Panc1 (cell line): ENCODE measurements around the gene FXYD3. TPM values are rescaled to one million over a fixed set of nuclear protein-coding genes. Genes with fewer than 3 reads are reported as not detected.

ENCODE experiments used
- ATAC-seq: fragments of 200-7000 bp; cut with Tn5 transposase; 2 replicates; pipeline ENCODE4 v1.9.1; 2020; ENCODE audit warnings: mild to moderate bottlenecking, moderate library complexity
- BruUV-seq: library from RNA; stranded (reverse); fragments of 400-500 nt; replicated peaks from 2 replicates; lab custom pipeline; 2021; lab: Mats Ljungman, UMichigan
- CTCF ChIA-PET: fragments of 300-600 bp; sonication (Branson Sonifier 250); formaldehyde crosslinking; loops from one replicate; lab custom pipeline; 2022; ENCODE audit warnings: antibody characterized with exemption; lab: Charles Lee
- POLR2A ChIA-PET: fragments of 300-600 bp; sonication (Branson Sonifier 250); formaldehyde crosslinking; loops from one replicate; lab custom pipeline; 2022; ENCODE audit warnings: antibody characterized with exemption; lab: Charles Lee
- DNase-seq: peaks from one replicate; pipeline ENCODE4 v3.0.0-alpha.2; 2010; ENCODE audit warnings: low read depth, low spot score
- H3K27ac ChIP-seq: 2 replicates; pipeline ENCODE4 v1.5.1; 2011; ENCODE audit warnings: mild to moderate bottlenecking, low read length, inconsistent platforms
- H3K27me3 ChIP-seq: fragments of 200-500 bp; sonication (Bioruptor generic); 2 replicates; pipeline ENCODE4 v1.6.0; 2014; ENCODE audit warnings: low read length, inconsistent platforms; ENCODE audit not compliant: control insufficient read depth, insufficient read depth
- H3K36me3 ChIP-seq: fragments of 200-500 bp; sonication (Bioruptor generic); 2 replicates; pipeline ENCODE4 v1.5.1; 2014; ENCODE audit warnings: inconsistent platforms, mild to moderate bottlenecking, low read length, moderate library complexity; ENCODE audit not compliant: control insufficient read depth, insufficient read depth
- H3K4me1 ChIP-seq: 2 replicates; pipeline ENCODE4 v1.5.1; 2011; ENCODE audit warnings: inconsistent platforms, mild to moderate bottlenecking, low read length, moderate library complexity; ENCODE audit not compliant: control insufficient read depth, insufficient read depth
- H3K4me3 ChIP-seq, 2 experiments: 2 replicates each; pipeline ENCODE4 v1.5.1; 2011 to 2012; ENCODE audit warnings: low read depth in 2 of 2, low read length in 2 of 2, mild to moderate bottlenecking in 2 of 2, inconsistent platforms in 1 of 2, moderate library complexity in 1 of 2
- H3K9me3 ChIP-seq: fragments of 200-500 bp; sonication (Bioruptor generic); 2 replicates; pipeline ENCODE4 v1.5.1; 2014; ENCODE audit warnings: low read depth, mild to moderate bottlenecking, inconsistent platforms, low read length, moderate library complexity; ENCODE audit not compliant: control insufficient read depth, insufficient read depth
- CTCF ChIP-seq: fragments of 450-650 bp; IDR thresholded peaks from 2 replicates; pipeline ENCODE4 v1.5.1; 2017; ENCODE audit warnings: mild to moderate bottlenecking
- POLR2AphosphoS5 ChIP-seq: IDR thresholded peaks from 2 replicates; pipeline ENCODE4 v1.6.1; 2012; ENCODE audit warnings: mild to moderate bottlenecking, low read depth, low read length, moderate library complexity
- REST ChIP-seq, 2 experiments: IDR thresholded peaks; 2 replicates each; pipeline ENCODE4 v1.6.1; 2011 to 2012; ENCODE audit warnings: low read depth in 2 of 2, control low read depth in 1 of 2, low read length in 1 of 2, mild to moderate bottlenecking in 1 of 2, moderate library complexity in 1 of 2; ENCODE audit not compliant: insufficient read depth in 1 of 2
- SIN3A ChIP-seq: IDR thresholded peaks from 2 replicates; pipeline ENCODE4 v1.6.1; 2012; ENCODE audit warnings: low read depth, mild to moderate bottlenecking, low read length, moderate library complexity, borderline replicate concordance; ENCODE audit not compliant: insufficient read depth
- TCF7L2 ChIP-seq: IDR thresholded peaks from 2 replicates; pipeline ENCODE4 v1.6.1; 2011; ENCODE audit warnings: mild to moderate bottlenecking, low read depth, low read length, inconsistent platforms
- in situ Hi-C: cut with HindIII; loops from 2 replicates; pipeline ENCODE4 v1.10.0; 2016; ENCODE audit warnings: low sequenced_read_pairs, low pct_unique_long_range_greater_than_20kb
- intact Hi-C: fragments of 100-400 bp; cut with micrococcal nuclease; formaldehyde crosslinking; loops from one replicate; pipeline ENCODE4 v1.10.0; 2022; ENCODE audit not compliant: unreplicated experiment
- total RNA-seq: library from RNA; stranded (reverse); gene quantifications from one replicate; pipeline ENCODE4 v1.2.1, GENCODE V29; 2021; ENCODE audit not compliant: unreplicated experiment

Gene FXYD3
- total RNA-seq, 1 experiment from 2014 or later, result not detected

- intact Hi-C loops, result no loop called here
- ChIA-PET CTCF (no interaction called here), POLR2A (interaction anchor here (0.7 kb wide), 1 partner anchor 824 kb away, joined by 3 read pairs; no protein-coding TSS in a partner anchor)
- Histone ChIP-seq H3K9me3 (no peaks in the 10 kb centered on the region), H3K4me1 (no peaks in the 10 kb centered on the region), H3K27ac (no peak overlapping the region), H3K4me3 (no peak overlapping the region), H3K36me3 (no peaks in the 10 kb centered on the region), H3K27me3 (no peaks in the 10 kb centered on the region; the same call in 1 of the 2 replicates)
- ATAC-seq (no peak), DNase-seq (no peak)
- BruUV-seq, result no TSS peak
- no peak for TF ChIP-seq CTCF
- TF ChIP-seq SIN3A, result no peak
- TF ChIP-seq TCF7L2, result no peak
- no peak for TF ChIP-seq POLR2AphosphoS5
- TF ChIP-seq REST (IDR thresholded peaks at IDR 0.05; ENCODE audit: insufficient read depth in 1 of 2, low read depth in 2 of 2, low read length in 1 of 2), result no peak
- in situ Hi-C loops, result no loop called here
These were observed 38.0 kb upstream of the FXYD3 start for GRCh38 chr19:35077411-35078223.

GRCh38 chr19:35079826-35080225 lies 35.8 kb upstream of the FXYD3 start:
- intact Hi-C loops (no loop called here), in situ Hi-C loops (no loop called here)
- H3K4me1 ChIP-seq, result no peaks in the 10 kb centered on the region
- POLR2A ChIA-PET, result no interaction called here
- no peak overlapping the region for H3K4me3 ChIP-seq
- DNase-seq, result no peak
- TF ChIP-seq POLR2AphosphoS5, result no peak
- no peak for TF ChIP-seq REST (IDR thresholded peaks at IDR 0.05; ENCODE audit: insufficient read depth in 1 of 2, low read depth in 2 of 2, low read length in 1 of 2)
- no peak for TF ChIP-seq TCF7L2
- no peak for TF ChIP-seq CTCF
- TF ChIP-seq SIN3A, result no peak
- H3K9me3 ChIP-seq, result no peaks in the 10 kb centered on the region
- no peaks in the 10 kb centered on the region; the same call in 1 of the 2 replicates for H3K27me3 ChIP-seq
- no peaks in the 10 kb centered on the region for H3K36me3 ChIP-seq
- no peak for ATAC-seq
- H3K27ac ChIP-seq, result no peak overlapping the region
- no TSS peak for BruUV-seq
- CTCF ChIA-PET, result no interaction called here
